ENCODE measurements around the gene FMNL2.
"Not testable (repeated sequence)": the region's sequence is repeated elsewhere in the genome, so short reads cannot be mapped to it uniquely, and the experiment has no call there.

FMNL2 gene

DNA sequence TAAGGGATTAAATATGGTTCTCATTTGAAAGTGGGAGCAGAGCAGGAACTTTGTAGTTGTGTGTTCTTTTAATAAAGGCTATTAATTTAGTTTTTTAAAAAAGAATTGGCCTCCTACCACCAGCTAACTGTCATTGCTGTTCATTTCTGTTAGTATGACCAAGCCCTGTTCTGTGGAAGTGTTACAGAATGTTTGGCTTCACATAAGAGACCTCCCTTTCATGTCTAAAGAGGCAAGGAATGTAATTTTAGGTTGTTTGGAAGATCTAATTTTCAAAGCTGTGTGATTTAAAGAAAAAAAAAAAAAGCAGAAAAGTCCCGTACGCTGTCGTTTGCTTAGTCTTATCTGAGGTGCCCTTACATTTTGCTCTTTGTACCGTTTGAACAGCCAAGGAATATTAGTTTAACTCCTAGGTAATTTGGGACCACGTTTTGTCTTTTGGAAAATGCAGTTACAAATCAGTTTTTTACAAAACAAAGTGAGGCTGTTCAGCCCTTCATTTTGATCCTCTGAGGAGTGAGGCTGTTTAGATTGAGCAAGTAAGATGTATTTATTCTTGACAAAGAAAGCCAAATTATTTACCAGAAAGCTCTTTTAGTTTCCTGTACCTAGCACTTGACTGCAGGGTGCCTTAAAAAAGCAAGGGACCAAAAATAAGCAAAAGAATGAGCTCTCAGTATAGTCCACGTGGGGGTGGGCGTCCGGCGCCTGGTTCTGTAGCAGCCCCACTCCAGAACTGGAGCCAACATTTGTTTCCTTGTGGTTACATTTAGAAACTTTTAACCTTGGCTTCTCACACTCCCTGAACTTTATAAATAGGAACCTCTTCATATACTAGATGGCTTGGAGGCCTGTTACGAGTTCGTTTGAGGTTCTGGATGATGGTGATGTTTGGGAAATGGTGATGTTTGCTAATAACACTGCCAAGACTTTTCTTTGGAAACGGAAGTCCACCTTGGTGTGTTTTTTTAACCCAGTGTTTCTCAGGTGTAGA lies 136.2 kb downstream of the FMNL2 start:
- no peak for DNase-seq (ENCODE audit: low spot score)

DNA sequence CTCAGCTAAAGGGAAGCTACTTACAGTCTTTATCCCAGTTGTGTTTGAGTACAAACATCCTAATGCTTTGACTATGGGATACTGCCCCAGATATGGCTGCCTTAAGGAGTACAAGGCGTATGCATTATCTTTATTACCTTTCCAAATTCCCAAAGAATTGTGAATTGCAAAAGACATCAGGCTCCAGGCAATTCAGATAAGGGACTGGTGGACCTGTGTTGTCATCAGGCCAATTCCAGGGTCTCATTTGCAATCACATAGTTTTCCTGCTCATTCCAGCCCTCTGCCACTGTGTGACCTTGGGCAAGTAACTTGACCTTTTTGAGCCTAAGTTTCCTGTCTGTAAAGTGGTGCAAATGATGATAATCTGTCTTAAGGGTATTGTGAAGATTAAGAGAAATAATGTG lies 137.5 kb downstream of the FMNL2 start:
- DNase-seq (ENCODE audit: low spot score), result no peak

DNA sequence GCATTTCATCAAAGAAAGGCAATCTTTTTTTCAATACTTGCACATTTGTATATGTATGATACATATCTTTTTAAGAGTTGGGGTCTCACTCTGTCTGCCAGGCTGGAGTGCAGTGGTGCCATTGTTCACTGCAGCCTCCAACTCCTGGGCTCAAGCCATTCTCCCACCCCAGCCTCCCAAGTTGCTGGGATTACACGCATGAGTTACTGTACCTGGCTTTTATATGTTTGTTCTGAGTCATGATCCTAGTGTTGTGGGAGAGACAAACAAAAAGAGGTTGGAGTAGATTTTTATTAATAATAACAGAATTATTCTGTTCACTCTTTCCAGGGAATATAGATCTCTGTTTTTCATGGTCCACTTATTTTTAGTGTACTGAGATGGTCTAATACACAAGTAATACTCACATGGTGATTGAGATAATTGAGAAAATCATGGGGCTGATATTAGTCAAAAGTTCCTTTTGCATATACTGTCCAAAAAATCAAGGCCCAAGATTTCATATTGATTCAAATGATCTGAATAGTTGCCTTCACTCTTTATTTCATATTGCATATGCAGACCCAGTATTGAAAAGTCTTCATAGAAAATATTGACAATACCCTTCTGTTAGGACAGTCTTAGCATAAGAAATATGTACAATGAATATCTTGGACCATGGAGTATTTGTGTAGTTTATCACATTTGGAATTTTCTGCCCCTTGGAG lies 138.3 kb downstream of the FMNL2 start:
- no peak for DNase-seq (ENCODE audit: low spot score)

DNA sequence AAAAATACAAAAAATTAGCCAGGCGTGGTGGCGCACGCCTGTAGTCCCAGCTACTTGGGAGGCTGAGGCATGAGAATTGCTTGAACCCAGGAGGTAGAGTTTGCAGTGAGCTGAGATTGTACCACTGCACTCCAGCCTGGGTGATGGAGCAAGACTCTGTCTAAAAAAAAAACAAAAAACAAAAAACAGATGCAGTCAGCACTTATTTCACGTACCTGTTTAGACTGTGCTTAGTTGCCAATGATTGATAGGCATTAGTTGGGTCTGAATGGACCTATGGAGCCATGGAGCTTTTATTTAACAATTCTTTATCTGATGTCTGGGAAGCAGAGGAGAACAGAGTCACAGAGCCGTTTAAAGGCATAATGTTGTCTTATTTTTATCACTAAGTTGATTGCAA lies 139.5 kb downstream of the FMNL2 start:
- DNase-seq (ENCODE audit: low spot score), result not testable (repeated sequence)

DNA sequence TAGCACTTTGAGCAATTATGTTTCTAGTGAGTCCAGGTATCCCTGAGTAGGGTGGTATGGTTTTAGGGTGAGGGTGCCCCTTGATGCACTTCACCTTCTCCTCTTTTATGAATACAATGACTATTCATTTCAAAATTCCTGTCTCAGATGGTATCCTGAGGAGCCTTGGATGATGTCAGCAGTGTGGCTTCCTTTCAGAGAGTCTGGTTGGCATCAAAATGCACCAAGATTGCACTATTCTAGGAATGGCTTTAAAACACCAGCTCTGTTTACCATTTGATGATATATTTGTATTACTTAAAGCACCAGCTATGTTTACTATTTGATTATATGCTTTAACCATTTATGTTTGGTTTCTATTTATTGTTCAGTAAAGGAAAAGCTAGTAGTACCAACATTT lies 141.0 kb downstream of the FMNL2 start:
- DNase-seq (ENCODE audit: low spot score), result no peak

DNA sequence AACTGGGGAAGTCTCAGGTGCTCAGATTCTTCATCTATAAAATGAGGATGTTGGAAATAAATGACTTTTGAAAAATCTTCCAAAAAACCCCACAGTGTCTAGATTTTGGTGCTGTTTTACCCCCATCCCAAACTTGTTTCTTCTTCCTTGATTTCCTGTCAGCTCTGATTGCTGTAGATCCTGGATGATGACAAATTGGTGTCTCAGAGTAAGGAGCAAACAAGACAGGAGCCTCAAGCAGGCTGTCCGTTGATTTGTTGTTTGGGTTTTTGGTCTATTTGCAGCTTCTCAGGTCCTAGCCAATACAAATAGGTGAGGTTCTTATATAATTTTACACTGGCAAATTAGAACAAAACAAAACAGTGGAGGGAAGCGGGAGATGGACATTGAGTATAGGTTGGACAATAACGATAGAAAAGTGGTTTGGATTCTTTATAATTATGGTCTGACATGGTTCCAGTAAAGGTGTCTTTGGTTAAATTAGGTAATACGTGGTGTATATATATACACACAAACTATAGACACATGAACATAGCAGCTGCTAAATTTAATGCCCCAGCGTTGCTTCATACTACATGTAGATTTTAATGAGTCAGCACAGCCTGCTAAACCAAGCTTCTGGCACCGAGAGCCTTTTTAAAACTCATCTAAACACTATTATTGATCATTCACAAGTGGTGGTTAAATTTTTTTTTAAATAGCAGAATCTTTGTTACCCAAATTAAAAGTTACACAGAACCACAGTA lies 142.5 kb downstream of the FMNL2 start:
- DNase-seq (ENCODE audit: low spot score), result no peak

DNA sequence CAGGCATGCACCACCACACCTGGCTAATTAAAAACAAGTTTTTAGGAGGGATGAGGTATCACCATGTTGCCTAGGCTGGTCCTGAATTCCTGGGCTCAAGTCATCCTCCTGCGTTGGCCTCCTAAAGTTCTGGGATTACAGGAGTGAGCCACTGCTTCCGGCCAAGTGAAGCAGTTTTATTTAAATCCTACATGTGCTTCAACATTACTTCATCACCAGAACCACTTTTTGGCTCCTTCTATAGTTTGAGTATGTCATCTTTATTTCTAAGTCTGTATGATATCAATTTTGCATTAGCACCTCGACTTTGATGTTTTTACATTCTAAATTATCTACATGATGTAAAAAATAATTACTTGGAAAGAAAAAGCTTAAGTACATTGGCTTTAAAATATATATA lies 144.3 kb downstream of the FMNL2 start:
- no peak for DNase-seq (ENCODE audit: low spot score)

DNA sequence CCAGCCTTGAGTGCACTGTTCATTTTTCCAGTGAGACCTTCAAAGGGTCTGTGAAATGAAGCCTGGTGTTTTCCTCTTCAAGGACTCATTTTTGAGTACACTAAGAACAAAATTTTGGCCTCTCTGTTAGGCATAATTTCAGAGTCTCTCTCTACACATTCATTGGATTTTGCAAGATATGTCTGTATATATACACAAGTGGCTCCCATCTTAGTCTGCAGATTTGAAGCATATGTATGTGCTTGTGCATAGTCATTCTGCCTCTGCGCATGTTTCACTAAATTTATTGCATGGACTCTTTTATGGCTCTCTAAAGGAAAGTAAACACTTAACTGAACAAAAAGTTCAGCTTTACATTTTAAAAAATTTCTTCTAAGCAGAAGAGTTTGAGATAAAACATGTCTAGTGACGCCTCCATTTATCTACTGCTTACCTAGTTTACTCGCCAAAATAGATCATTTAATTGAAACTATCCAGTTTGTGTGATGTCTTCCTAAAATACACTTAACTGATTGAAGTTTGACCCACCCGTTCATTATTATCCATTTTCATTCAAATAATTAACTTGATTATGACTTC lies 145.9 kb downstream of the FMNL2 start:
- DNase-seq (ENCODE audit: low spot score), result no peak

DNA sequence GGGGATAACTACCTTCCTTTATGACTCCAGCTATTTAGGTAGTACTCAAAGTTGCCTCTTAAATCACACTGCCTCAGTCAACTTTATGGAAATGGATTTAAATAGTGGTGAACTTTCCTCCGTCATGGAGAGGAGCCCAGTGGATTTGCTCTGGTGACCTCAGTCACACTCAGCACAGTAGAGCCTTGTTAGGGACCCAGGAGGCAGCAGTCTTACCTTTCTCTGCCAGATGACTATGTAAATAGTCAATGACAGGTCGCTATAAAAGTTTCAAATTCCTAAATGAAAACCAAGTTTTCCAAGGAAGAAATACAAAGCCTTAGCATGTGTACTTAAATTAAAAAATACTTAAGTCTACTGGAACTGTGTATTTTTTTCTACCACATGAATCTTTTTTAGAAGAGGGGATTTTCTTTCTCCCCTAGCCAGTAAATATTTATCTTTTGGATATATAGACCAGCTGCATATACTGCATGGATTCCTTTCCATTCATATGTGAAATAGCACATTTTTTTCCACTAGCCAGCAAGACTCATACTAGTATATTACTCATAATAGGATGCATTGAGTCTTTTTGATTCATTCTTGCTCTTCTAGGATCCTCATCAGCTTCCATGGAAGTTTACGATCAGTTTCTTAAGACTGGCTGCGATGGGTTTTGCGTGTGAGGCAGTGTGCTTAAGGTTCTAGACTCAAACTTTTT lies 147.1 kb downstream of the FMNL2 start:
- no peak for DNase-seq (ENCODE audit: low spot score)

DNA sequence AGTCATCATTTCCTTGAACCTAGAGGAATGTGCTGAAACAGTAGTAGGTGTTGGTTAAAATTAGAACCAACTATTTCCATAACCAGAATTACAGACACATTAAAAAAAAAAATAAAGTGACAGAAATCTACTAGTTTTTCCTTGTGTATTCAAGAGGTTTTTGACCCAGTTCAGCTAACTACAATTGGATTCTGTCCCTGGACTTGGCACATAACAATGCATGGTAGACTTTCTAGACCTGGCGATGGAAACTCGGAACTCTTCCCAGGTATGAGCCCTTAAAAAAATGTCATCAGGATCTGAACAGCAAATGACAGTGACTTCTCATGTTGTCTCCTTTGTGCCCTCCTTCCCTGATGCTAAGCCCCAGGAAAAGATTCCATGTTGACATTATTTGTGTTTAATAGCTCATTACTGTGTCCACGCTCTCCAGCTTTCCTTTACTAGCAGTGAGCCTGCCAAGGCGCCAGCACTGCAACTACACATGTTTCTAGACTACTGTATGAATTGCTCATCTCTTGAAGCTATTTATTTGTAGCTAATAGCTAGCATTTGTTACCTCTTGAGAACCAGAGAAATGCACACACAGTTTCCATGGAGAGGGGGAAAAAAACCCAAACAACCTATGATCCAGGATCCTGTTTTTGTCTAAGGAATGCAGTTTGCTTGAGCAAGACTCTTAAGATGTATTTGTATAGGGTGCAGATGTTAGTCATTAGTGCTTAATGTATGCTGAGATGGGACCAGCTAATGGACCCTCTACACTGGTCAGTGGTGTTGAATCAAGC lies 148.5 kb downstream of the FMNL2 start:
- no peak for DNase-seq (ENCODE audit: low spot score)

DNA sequence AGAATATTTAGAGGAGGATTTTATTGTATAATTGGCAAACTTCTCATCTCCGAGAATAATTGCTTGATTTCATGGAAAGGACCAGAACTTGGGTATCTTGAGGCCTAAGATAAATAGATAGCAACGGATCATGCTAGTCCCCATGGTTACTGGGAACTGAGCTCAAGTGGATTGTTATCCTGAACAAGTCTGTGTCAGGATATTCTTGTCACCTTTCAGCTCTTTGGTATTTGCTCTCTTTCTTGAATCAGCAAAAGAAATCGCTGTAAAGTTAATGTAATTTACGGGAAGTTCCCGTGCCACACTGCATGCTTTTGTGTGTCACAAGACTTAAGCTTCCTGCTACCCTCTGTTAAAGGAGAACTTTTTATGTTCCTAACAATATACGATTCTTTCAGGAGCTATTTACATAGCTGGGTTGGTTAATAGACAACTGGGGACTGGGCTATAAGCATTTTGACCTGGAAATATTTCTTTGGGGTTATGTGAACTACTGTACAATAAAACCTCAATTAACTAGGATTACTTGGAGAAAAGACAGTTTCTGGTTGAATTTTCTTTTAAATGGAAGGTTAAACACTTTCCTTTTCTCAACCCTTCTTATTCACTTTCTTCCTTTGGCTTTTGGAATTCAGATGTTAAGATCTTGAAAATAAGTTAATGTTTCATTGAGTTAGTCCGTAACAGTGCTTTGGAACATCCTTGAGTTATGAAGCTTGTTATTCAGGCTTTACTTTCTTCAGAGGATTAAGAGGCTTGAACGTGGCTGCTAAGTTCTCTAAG lies 151.2 kb downstream of the FMNL2 start:
- no peak for DNase-seq (ENCODE audit: low spot score)

DNA sequence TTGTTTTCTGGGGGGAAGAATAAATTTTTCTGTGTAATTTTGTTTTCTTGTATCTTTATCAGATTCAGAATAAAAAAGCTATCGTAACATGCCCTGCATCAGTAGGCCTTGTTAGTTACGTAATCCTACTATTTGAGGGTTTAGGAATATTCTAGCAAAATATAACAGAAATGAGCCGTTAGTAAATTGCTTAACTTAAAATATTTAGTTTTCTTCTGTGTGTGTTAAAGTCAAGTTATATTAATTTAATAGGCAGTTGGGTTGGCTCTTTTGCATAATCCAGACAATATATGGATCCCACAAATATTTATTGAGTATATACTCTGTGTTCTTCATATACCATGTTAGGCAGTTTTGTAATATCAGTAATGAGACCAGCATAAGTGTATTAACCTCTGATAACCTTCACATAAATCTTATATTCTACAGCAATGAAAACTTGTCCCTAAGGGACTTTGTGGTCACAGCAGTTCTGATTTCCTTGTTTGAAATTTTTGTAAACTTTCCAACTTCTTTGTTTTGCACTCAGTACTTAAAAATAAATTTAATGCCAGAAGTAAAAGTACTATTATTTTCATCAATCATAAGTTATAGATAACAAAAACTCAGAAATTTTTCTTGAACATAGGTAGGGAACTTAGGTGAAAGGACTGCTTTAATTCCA lies 151.9 kb downstream of the FMNL2 start:
- no peak for DNase-seq (ENCODE audit: low spot score)

DNA sequence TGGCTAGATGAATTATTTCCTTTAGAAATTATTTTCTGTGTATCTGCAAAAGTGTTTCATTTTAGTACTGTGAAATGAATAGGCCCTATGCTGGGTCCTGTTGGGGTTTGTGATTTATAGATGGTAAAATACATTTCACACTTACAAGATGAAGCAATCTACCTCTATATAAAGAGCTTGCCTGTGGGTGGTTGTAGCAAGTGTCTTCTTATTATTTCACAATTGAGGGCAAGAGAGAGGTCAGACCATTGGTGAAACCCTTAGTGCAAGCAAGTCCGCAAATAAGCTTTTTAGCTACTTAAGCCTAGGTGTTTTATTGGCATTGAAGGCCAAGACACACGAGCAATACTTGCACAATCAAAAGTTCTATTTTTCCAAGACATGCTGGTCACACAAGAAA lies 153.1 kb downstream of the FMNL2 start:
- no peak for DNase-seq (ENCODE audit: low spot score)

DNA sequence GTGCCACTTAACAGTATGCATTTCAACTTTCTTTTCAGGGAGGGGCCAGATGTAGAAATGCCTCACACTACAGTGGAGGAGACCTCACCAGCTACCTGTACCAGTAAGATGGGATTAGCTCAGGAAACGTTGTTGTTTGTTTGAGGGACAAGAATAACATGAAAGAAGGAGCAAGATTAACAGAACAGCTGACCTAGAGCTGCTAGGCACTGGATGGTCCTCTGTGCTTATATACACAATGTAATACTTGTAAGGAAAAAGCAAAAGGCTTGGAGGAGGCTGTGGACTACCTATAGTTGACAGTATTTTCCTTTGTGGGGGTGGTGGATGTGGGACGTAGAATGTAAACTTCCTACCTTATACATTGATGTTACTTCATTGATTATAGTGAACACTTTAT lies 154.4 kb downstream of the FMNL2 start:
- no peak for DNase-seq (ENCODE audit: low spot score)

DNA sequence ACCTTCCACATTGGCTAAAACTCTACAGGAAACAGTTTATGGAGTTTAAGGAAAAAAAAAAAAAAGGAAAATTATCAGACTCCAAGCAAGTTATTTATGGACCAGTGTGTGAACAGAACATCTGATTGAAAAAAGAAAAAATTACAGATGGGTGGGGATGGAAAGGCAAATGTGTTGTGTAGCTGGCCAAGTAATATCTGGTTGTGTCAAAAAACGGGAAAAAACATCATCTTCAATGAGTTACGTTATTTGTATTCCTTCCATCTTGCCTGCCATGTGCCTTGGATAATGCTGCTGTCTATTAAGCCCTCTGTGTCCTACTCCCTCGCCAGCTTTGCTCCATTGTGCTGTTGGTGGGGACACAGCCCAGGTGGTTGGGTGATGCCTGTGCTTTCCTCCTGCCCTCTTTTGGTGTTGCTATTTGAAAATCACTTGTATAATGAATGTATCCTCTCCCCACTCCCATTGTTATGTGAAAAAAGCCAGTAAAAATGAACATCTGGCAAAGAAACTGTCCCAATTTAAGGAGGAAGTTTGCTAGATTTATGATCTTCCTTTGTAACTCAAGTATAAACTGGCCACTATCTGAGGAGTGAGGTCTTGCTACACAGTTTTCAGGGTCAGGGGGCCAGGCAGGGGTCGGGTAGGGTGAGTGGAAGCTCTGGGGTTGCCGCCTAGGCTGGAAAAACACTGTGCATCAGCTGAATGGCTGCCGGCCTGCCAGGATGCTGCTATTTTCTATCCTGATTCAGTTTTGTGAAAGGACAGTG lies 155.9 kb downstream of the FMNL2 start:
- DNase-seq (ENCODE audit: low spot score), result no peak

DNA sequence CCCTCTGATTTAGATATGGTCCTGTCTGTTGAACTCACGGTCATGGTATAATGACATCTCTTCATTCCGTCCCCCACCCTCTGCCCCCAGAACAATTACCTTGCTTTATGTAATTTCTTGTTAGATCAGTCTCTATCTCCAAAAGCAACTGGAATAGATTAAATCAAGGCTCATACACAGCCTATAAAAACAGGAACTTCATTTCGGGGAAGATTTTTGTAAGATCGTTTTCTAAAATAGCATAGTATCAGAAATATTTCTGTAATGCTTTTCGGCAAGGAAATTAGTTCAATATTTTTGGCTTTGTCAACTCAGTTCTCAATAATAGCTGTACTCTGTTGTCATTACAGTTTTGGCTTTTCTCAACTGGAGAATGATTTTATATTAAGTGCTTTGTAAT lies 157.2 kb downstream of the FMNL2 start:
- no peak for DNase-seq (ENCODE audit: low spot score)

DNA sequence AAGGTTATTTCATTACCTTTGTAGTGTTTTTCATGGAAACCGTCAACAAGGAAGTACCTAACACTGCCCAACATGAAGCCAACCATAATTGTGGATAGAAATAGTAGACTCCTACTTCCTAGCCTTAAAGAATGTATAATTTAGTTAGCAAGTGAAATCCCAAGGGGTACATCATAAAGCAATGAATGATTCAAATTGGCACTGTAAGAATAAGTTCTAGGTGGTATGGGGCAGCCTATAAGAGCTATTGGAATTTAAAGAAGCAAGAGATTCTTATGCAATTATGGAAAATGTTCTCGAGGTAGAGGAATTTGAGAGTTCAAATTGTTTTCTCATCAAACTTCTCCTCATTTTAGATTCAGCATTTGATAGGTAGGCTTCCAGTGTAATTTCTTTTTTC lies 157.9 kb downstream of the FMNL2 start:
- DNase-seq (ENCODE audit: low spot score), result no peak

DNA sequence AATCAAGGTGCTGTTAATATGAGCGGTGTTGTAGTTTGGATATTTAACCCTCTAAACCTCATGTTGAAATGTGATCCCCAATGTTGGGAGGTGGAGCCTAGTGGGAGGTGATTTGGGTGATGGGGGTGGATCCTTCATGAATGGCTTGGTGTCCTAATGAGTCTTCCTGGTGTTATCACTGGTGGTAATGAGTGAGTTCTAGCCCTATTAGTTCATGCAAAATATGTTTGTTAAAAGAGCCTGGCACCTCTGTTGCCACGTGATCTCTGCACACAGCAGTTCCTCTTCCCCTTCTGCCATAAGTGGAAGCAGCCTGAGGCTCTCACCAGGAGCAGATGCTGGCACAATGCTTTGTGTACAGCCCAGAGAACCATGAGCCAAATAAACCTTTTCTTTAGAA lies 158.4 kb downstream of the FMNL2 start:
- no peak for DNase-seq (ENCODE audit: low spot score)
